GM23338 (cell line): Measurements from ENCODE around the gene GTPBP4. TPM values are rescaled to one million over a fixed set of nuclear protein-coding genes. Genes with fewer than 3 reads are reported as not detected.

Experiments
- JUNB ChIP-seq: IDR thresholded peaks from one replicate; pipeline ENCODE4 v1.6.1; 2016; ENCODE audit warnings: antibody characterized with exemption; ENCODE audit not compliant: unreplicated experiment
- NANOG ChIP-seq: IDR thresholded peaks from 2 replicates; pipeline ENCODE4 v1.6.1; 2016; ENCODE audit warnings: antibody characterized with exemption, borderline replicate concordance
- ZNF114 ChIP-seq: fragments of 250-450 bp; sonication (Bioruptor Pico); IDR thresholded peaks from 2 replicates; pipeline ENCODE4 v1.5.0; 2020; ENCODE audit warnings: mild to moderate bottlenecking, moderate library complexity
- ZNF331 ChIP-seq: fragments of 250-450 bp; sonication (Bioruptor Pico); IDR thresholded peaks from 2 replicates; pipeline ENCODE4 v1.5.0; 2020; ENCODE audit warnings: low read depth, mild to moderate bottlenecking, moderate library complexity
- polyA plus RNA-seq: library from polyadenylated mRNA; unstranded; fragments of >200 nt; fragmentation: Nextera tagmentation; extraction: Ambion mirVana; gene quantifications from 2 replicates; pipeline ENCODE4 v1.2.1, GENCODE V29; 2016
- total RNA-seq: library from RNA; depleted of rRNA; stranded (reverse); fragments of >200 nt; shearing (Covaris generic); gene quantifications from 2 replicates; pipeline ENCODE4 v1.2.3, GENCODE V29; 2014
- TF ChIP-seq, protein P1 (sequence below): fragments of 250-450 bp; sonication (Bioruptor Pico); IDR thresholded peaks from 2 replicates; pipeline ENCODE4 v1.5.0; 2020; ENCODE audit warnings: mild to moderate bottlenecking, moderate library complexity
- TF ChIP-seq, protein P2 (sequence below): IDR thresholded peaks from 2 replicates; pipeline ENCODE4 v1.6.1; 2016; ENCODE audit warnings: antibody characterized with exemption
- TF ChIP-seq, protein P3 (sequence below): IDR thresholded peaks from one replicate; pipeline ENCODE4 v1.6.1; 2018; ENCODE audit warnings: antibody characterized with exemption; ENCODE audit not compliant: unreplicated experiment

Gene GTPBP4
- total and polyA plus RNA-seq, 2 experiments from 2014 or later: 56.5 to 62.6 TPM

DNA sequence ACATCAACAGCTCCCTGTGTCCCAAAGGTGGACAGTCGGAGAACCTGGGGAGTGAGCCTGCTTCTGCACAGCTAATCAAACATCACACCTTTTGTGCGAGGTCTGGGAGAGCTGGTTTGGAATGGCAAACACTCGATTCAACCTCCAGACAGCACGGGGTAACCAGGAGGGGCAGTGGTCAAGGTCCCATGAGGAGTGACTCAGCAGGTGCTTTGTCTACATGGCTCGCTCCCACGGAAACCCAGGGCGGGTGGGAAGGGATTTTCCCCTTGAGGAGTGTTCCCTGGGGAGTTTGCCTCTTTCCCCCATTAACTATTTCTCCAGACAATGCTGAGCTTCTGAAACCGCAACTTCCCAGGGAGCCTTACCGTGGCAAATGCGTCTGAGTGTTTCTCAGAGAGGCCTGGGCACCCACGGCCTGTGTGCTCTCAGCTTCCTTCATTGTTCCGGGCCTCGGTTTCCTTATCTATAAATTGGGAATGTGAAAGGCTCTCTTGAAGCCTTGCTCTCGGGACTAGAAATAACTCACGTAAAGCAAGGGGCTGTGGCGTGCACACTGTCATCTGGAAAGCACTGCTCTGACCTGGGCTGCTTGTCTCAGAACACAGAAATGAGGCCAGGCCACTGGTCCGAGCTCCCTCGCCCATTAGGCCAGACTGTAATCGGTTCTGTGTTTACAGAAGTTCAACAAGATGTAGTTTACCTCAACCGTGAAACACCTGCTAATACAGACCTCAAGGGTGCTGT, 14.0 kb upstream of the GTPBP4 start (continued):
- TF ChIP-seq, protein P1, sequence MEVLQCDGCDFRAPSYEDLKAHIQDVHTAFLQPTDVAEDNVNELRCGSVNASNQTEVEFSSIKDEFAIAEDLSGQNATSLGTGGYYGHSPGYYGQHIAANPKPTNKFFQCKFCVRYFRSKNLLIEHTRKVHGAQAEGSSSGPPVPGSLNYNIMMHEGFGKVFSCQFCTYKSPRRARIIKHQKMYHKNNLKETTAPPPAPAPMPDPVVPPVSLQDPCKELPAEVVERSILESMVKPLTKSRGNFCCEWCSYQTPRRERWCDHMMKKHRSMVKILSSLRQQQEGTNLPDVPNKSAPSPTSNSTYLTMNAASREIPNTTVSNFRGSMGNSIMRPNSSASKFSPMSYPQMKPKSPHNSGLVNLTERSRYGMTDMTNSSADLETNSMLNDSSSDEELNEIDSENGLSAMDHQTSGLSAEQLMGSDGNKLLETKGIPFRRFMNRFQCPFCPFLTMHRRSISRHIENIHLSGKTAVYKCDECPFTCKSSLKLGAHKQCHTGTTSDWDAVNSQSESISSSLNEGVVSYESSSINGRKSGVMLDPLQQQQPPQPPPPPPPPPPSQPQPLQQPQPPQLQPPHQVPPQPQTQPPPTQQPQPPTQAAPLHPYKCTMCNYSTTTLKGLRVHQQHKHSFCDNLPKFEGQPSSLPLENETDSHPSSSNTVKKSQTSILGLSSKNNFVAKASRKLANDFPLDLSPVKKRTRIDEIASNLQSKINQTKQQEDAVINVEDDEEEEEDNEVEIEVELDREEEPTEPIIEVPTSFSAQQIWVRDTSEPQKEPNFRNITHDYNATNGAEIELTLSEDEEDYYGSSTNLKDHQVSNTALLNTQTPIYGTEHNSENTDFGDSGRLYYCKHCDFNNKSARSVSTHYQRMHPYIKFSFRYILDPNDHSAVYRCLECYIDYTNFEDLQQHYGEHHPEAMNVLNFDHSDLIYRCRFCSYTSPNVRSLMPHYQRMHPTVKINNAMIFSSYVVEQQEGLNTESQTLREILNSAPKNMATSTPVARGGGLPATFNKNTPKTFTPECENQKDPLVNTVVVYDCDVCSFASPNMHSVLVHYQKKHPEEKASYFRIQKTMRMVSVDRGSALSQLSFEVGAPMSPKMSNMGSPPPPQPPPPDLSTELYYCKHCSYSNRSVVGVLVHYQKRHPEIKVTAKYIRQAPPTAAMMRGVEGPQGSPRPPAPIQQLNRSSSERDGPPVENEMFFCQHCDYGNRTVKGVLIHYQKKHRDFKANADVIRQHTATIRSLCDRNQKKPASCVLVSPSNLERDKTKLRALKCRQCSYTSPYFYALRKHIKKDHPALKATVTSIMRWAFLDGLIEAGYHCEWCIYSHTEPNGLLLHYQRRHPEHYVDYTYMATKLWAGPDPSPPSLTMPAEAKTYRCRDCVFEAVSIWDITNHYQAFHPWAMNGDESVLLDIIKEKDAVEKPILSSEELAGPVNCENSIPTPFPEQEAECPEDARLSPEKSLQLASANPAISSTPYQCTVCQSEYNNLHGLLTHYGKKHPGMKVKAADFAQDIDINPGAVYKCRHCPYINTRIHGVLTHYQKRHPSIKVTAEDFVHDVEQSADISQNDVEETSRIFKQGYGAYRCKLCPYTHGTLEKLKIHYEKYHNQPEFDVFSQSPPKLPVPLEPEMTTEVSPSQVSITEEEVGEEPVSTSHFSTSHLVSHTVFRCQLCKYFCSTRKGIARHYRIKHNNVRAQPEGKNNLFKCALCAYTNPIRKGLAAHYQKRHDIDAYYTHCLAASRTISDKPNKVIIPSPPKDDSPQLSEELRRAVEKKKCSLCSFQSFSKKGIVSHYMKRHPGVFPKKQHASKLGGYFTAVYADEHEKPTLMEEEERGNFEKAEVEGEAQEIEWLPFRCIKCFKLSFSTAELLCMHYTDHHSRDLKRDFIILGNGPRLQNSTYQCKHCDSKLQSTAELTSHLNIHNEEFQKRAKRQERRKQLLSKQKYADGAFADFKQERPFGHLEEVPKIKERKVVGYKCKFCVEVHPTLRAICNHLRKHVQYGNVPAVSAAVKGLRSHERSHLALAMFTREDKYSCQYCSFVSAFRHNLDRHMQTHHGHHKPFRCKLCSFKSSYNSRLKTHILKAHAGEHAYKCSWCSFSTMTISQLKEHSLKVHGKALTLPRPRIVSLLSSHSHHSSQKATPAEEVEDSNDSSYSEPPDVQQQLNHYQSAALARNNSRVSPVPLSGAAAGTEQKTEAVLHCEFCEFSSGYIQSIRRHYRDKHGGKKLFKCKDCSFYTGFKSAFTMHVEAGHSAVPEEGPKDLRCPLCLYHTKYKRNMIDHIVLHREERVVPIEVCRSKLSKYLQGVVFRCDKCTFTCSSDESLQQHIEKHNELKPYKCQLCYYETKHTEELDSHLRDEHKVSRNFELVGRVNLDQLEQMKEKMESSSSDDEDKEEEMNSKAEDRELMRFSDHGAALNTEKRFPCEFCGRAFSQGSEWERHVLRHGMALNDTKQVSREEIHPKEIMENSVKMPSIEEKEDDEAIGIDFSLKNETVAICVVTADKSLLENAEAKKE (CRISPR knock-in tag): no peak
- no peak for TF ChIP-seq NANOG
- TF ChIP-seq, protein P2, sequence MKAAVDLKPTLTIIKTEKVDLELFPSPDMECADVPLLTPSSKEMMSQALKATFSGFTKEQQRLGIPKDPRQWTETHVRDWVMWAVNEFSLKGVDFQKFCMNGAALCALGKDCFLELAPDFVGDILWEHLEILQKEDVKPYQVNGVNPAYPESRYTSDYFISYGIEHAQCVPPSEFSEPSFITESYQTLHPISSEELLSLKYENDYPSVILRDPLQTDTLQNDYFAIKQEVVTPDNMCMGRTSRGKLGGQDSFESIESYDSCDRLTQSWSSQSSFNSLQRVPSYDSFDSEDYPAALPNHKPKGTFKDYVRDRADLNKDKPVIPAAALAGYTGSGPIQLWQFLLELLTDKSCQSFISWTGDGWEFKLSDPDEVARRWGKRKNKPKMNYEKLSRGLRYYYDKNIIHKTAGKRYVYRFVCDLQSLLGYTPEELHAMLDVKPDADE: no peak
- TF ChIP-seq JUNB: no peak
- TF ChIP-seq ZNF114 (CRISPR knock-in tag): no peak
- TF ChIP-seq, protein P3, sequence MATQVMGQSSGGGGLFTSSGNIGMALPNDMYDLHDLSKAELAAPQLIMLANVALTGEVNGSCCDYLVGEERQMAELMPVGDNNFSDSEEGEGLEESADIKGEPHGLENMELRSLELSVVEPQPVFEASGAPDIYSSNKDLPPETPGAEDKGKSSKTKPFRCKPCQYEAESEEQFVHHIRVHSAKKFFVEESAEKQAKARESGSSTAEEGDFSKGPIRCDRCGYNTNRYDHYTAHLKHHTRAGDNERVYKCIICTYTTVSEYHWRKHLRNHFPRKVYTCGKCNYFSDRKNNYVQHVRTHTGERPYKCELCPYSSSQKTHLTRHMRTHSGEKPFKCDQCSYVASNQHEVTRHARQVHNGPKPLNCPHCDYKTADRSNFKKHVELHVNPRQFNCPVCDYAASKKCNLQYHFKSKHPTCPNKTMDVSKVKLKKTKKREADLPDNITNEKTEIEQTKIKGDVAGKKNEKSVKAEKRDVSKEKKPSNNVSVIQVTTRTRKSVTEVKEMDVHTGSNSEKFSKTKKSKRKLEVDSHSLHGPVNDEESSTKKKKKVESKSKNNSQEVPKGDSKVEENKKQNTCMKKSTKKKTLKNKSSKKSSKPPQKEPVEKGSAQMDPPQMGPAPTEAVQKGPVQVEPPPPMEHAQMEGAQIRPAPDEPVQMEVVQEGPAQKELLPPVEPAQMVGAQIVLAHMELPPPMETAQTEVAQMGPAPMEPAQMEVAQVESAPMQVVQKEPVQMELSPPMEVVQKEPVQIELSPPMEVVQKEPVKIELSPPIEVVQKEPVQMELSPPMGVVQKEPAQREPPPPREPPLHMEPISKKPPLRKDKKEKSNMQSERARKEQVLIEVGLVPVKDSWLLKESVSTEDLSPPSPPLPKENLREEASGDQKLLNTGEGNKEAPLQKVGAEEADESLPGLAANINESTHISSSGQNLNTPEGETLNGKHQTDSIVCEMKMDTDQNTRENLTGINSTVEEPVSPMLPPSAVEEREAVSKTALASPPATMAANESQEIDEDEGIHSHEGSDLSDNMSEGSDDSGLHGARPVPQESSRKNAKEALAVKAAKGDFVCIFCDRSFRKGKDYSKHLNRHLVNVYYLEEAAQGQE: no peak
- no peak for TF ChIP-seq ZNF331 (CRISPR knock-in tag)
